HCEC 1CT (cell line): Measurements from ENCODE around the gene CSF1.

Source experiments
- DNase-seq: peaks from one replicate; pipeline ENCODE4 v3.0.0-alpha.2; 2017

The CSF1 gene

GRCh38 chr1:109923131-109923945 lies 12.7 kb downstream of the CSF1 start:
- DNase-seq = no peak

DNA sequence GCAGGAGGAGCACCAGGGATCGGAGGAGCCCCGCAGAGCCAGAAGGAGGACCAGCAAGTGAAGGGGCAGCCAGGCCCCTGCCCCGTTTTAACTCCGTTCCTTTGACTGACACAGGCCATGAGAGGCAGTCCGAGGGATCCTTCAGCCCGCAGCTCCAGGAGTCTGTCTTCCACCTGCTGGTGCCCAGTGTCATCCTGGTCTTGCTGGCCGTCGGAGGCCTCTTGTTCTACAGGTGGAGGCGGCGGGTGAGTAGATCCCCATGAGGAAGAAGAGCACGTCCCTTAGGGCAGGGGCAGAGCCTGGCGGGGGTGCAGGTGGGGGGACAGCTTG lies 13.3 kb downstream of the CSF1 start:
- no peak for DNase-seq

DNA sequence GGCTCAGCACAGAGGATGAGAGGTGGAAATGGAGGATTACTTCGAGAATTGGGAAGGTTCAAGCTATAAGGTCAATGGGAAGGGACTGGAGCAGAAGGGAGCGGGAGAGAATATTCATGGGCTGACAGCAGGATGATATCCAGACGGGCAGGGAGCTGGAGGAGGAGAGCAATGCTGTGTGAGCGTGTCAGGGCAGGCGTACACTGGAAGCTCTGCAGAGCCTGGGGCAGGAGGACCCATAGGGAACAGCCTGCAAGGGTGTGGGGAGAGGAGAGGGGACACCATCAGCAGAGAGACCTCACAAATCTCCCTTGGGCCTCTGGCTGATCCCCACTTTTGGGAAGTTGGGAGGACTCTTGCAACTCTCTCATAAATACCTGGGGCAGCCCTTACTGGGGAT lies 13.7 kb downstream of the CSF1 start:
- no peak for DNase-seq

GRCh38 chr1:109925159-109925990 lies 14.7 kb downstream of the CSF1 start:
- no peak for DNase-seq

DNA sequence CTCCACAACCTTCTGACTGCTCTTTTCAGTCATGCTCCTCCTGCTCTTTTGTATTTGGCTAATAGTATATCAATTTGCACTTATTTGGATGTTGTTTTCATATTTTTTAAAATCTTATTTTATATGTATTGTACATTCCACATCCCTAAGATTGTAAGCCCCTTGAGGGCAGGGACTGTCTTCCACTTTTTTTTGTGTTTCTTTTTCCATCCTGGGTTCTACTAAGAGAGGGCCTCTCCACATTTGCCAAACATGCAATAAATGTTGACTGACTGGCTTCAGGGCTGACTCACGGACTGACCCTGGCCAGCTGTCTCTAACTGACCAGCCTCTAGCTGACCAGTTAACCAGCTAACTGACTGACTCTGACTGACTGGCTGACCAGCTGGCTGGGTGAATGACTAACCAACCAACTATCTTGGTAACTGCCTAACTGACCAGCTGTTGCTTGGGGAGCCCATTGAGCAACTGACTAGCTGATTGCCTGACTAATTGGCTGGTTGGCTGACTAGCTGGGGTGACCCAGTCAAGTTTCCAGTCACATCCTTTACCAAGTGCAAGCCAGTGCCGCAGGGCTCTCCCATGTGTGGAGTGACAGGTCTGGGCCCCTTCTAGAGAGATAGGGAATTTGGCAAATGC lies 16.1 kb downstream of the CSF1 start:
- DNase-seq = peak; percentile 88

DNA sequence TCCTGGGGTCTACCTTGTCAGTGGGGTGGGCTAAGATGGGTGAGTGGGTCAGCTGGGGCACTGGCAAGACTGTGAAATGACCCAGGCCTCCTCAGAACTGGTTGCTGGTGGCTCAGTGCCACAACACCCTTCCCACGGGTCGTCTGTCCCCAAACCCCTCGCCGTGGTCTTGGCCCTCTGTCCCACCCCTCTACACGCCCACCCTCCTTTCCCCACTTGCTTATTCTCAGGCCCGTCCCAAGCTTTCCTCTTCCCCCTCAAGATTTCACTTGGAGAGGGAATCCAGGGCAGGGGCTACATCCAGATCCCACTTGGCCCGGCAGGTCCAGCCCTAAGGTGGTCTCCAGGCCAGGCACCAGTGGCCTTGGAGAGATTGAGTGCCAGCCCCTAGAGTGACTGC lies 16.7 kb downstream of the CSF1 start:
- DNase-seq = no peak

- DNase-seq = peak; percentile 70
Observed at GRCh38 chr1:109927911-109928321, 17.3 kb downstream of the CSF1 start.

- peak; percentile 34 for DNase-seq
Observed at GRCh38 chr1:109928591-109929111, 18.0 kb downstream of the CSF1 start.

GRCh38 chr1:109929170-109929569 lies 18.5 kb downstream of the CSF1 start:
- DNase-seq = no peak

DNA sequence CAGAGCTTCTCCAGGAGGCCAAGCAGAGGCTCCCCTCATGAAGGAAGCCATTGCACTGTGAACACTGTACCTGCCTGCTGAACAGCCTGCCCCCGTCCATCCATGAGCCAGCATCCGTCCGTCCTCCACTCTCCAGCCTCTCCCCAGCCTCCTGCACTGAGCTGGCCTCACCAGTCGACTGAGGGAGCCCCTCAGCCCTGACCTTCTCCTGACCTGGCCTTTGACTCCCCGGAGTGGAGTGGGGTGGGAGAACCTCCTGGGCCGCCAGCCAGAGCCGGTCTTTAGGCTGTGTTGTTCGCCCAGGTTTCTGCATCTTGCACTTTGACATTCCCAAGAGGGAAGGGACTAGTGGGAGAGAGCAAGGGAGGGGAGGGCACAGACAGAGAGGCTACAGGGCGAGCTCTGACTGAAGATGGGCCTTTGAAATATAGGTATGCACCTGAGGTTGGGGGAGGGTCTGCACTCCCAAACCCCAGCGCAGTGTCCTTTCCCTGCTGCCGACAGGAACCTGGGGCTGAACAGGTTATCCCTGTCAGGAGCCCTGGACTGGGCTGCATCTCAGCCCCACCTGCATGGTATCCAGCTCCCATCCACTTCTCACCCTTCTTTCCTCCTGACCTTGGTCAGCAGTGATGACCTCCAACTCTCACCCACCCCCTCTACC lies 19.1 kb downstream of the CSF1 start:
- no peak for DNase-seq

- no peak for DNase-seq
Observed at GRCh38 chr1:109930252-109930993, 19.8 kb downstream of the CSF1 start.

- DNase-seq = peak; percentile 79
Observed at GRCh38 chr1:109931189-109931731, 20.6 kb downstream of the CSF1 start.

DNA sequence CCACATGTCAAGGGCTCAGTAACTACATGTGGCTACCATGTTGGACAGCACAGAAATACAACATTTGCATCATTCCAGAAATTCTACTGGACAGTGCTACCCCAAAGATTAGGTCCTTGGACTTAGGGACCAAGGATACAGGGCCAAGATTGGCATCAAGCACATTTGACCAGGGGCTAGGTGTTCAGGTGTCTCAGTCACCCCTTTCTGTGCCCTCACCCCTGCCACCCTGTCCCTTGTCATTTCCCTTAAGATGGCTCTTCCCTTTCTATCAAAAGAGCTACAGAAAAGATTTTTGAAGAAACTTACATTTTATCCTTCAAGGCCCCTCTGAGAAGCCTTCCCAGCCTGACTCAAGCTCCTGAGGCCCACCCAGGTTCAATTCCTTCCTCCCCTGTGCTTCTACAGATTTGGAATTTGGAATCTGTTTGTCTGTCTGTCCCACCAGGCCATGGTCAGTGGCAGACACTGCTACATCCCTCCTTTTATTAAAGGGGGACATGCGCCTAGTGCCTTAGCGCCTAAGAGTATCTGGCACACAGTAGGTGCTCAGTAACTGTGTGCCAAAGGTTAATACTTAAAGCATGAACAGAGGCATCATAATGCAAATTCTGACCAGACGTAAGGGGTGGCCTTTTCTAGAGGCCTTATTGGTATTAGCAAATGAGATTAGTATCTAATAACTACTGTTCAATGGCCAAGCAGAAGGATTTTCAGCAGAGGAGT lies 21.4 kb downstream of the CSF1 start:
- no peak for DNase-seq

GRCh38 chr1:109932679-109933078 lies 22.0 kb downstream of the CSF1 start:
- no peak for DNase-seq

DNA sequence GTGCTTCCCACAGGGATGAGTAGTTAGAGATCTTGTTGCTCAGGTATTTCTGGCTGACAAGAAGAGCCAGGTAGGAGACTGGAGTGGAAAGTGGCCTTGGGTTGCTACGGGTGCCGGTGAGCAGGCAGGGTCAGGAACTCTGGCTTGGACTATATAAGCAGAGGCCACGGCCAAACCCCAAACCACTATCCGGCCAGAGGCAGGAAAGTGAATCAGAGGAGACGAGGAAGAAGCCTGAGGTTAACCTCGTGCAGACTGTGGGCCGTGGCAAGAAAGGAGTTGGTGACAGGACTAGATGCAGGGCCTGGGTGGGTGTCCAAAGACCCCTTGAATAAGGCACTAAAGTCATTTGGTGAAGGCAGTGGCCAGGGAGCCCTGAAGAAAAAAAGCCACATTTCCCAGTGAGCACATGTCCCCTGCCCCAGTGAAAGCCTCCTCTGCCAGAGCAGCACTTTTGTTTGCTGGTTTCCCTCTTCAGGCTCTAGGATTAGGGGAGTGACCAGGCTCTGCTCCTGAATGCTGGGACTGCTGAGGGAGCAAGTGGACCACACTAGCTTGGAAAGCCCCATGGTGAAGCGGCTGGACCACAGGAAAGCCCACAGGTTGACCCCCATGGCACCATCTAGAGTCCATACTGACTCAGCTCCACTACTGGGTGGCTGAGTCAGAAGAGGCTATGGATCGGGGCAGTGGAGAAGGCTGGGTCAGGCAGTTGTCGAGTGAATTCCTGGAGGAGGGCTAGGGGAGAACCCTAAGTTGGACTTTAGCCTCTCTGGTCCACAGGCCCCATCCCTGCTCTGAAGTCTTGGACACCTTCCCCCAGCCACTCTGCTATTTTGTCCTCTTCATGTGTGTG lies 23.4 kb downstream of the CSF1 start:
- peak; percentile 89 for DNase-seq

GRCh38 chr1:109935451-109935900 lies 24.8 kb downstream of the CSF1 start:
- DNase-seq = no peak

GRCh38 chr1:109937738-109938137 lies 27.1 kb downstream of the CSF1 start:
- DNase-seq = no peak

- no peak for DNase-seq
Observed at GRCh38 chr1:109938556-109938955, 27.9 kb downstream of the CSF1 start.

DNA sequence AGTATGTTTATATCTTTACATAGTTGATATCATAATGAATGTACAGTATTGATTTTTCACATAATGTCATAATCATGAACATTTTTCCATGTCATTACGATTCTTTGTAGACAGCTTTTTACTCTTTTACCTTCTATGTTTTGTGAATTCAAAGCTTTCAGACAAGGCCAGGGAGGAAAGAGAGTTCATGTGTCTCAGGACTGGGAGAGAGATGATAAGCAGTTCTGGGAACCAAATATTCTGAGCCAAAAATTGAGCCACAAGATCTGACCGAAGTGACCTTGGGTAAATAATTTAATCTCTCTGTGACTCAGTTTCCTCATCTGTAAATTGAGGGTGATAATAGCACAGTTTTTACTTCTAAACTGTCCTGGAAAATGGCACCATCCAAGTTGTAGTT lies 31.8 kb downstream of the CSF1 start:
- DNase-seq = no peak

DNA sequence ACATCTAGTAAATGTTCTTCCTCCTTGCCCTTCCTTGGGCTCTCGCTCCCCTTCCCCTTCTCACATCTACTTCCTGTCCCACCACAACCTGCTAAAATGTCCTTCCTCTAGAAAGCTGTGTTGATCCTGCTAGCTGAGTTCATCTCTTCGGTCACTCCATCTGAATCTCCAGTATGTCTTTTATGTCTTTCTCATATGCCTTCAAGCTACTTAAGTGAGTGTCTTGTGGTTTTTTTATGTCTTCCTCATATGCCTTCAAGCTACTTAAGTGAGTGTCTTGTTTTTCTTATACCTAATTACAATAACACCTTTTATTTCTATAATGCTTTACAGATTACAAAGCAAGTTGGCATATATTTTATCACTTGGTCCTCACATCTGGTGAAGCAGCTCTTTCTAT lies 33.9 kb downstream of the CSF1 start:
- DNase-seq = no peak
